DMS 273 (cell line): Measurements from ENCODE around the gene SERPINA9.

Experiments used
- DNase-seq: peaks from one replicate; lab custom pipeline; 2025; ENCODE audit not compliant: unreplicated experiment; lab: John Stamatoyannopoulos, UW

The SERPINA9 gene

DNA sequence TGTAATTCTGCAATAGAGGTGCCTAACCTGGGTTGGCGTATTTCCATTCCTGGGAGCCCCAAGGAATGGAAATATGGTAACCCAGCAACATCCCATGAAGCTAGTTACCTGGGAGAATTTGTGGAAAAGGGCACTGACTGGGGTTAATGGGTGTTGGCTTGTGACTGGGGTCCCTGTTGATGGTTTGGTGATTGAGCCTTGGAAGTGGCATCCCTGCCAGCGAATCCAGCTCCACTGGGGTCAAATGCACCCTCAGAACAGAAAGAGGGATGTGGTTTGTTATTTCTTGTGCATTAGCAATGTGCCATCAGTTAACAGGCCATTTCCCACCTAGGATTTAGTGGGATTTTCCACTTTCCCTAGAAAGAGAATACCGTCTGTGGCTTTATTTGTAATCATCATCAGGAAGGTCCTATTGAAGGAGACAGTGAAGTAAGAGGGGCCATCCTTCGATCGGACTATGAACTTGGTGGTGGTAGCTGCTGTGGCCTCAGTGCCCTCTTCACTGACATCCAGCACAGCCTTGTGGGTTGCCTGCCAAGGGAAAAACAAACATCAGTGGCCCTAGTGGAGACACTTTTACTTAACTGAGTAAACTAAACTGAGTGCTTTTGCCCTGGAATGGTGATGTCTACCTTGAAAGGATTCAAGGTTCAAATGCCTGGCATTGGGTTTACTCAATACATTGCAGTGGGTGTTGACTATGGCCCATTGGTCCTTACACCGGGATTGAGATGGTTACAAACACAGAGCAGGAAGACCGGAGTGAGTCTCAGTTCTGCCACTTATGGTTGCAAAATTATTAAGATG, 13.0 kb downstream of the SERPINA9 start:
- DNase-seq = no peak

GRCh38 chr14:94462219-94462551, 13.8 kb downstream of the SERPINA9 start:
- DNase-seq = no peak

DNA sequence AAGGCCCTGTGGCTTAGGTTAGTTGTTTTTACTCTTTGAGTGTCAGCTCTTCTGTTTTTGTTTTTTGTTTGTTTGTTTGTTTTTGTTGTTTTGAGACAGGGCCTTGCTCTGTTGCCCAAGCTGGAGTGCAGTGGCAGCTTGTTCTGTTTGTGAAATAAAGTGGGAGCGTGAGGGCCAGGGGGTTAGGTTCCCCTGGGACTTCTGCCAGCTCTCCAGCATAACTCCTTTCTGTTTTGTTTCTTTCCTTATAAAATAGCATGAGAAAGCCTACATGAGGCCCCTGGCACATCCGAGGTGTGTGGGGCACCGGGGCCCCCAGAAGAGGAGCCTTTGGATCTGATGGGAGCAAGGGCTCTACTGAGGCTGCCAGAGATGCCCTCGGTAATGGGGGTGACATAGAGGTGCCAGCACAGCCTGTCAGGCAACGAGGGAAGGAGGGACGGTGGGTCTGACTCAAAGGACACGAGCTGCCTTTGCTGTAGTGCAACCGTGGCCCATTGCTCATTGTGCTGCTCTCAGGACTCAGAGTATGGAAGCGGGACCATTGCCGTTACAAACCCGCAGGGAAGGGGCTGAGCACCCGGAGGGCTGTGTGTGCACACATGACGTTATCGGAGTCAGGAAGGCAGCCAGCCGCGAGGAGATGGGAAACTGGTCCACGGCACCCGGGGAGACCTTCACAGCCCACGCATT, 14.3 kb downstream of the SERPINA9 start:
- no peak for DNase-seq

DNA sequence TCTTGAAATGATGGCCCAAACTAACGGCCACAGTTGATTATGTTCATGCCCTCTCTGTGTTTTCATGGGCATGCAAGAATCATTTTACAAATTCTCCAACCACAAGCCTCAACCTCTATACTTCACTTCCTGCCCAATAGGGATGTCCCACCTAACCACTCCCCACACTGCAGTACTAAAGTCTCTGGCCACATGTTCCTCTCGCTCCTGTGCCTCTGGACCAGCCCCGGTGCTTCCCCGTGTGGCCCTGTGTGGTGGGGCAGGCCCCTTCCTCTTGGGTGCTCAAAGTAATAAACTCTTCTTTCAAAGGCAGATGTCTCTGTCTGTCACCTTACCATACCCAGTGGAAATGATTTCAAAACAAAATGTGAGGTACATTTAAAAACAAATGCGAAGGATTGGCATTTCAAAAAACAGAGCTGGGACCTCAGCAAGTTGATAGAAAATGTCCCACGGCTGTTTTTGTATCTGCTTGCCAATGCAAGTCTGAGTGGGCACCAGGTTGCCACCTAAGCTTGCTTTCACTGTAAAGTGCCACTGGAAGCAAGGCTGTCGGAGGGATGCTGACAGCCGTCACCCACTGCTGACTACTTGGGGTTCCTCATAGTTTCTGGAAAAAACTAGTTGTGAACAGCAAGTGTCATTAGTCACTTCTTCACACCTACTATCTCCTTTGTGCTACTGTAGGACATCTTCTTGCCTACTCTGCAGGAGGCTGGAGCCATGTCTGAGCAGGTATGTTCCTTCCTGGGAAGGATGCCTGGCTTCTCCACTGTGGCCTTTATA, 15.2 kb downstream of the SERPINA9 start:
- DNase-seq = no peak

DNA sequence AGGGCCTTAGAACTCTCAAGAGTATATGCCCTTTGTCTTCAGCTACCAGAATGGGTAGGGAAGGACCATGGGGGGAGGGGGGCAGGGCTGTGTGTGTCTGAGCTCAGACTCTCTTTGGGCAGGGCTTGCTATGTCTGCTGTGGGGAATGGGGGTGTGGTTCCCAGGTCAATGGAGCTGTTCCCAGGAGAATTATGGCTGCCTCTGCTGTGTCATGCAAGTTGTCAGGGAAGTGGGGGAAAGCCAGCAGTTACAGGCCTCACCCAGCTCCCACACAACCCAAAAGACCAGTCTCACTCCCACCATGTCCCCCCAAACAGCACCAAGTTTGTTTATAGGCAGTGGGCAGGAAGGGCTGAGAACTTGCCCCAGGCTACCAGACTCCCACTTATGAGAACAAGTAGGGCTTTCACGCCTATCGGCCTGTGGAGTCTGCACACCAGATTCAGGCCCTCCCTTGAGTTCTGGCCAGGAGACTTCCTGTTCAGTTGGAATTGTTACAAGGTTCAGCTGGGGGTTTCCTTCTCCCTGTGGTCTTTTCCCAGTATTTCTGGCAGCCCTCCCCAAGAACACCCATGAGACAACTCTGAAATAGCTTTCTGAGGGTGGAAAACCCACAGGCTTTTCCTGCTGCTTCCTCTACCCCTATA, 17.3 kb downstream of the SERPINA9 start:
- no peak for DNase-seq

- DNase-seq = no peak
These were observed 17.9 kb downstream of the SERPINA9 start for GRCh38 chr14:94458096-94458495.

DNA sequence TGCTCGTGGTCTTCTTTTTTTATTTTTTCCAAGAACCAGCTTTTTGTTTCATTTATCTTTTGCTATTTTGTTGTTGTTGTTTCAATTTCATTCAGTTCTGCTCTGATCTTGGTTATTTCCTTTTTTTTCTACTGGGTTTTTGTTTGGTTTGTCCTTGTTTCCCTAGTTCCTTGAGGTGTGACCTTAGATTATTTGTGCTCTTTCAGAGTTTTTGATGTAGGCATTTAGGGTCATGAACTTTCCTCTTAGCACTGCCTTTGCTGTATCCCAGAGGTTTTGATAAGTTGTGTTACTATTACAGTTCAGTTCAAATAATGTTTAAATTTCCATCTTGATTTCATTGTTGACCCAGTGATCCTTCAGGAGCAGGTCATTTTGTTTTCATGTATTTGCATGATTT, 20.1 kb downstream of the SERPINA9 start:
- no peak for DNase-seq

- no peak for DNase-seq
These were observed 24.2 kb downstream of the SERPINA9 start for GRCh38 chr14:94451826-94452225.

DNA sequence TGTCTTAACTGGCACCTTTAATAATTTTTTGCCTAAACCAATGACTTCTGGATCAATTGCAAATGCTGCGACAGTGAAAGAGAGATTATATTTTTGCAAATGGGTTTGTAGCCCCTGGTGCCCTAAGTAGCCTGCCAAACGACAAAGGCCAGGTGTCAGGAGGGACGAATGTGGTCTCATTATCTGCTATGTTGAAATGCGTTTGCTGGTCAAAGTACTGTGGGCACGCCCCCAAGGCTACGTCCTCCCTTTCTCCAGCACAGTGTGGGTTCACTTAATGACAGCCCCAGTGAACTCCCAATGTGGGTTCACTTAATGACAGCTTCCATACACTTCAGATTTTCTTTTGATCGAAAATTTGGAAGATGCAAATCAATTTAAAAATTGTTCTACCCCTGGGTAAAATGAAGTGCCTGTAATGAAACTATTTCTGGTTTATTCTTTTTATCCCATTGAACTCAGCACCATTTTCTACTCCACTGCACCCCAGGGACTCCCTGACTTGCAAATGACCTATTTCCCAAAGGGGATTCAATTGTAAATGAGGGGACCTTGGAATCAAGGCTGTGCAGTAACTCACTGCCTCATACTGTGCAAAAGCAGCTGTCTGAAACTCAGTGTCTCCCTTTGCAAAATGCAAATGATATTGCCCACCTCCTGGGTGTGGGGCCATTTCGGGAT, 24.8 kb downstream of the SERPINA9 start:
- no peak for DNase-seq

DNA sequence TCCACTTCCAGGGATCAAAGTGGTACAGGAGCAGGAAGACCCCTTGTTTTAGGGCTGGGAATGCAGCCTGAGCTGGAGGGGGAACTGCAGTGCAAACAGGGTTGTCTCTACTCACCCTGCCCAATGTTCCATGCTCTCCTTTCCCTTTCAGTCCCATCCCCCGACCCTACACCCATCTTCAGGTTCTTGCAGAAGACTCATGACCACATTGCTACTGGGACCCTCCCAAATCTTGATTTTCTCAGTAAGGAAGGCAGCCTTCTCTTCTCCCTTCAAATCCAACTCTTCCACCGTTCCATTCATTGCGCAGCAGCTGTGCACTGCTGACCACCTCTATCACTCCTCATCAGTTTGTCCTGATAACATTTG, 25.3 kb downstream of the SERPINA9 start:
- no peak for DNase-seq

- no peak for DNase-seq
These were observed 26.1 kb downstream of the SERPINA9 start for GRCh38 chr14:94449930-94450329.

GRCh38 chr14:94448071-94448808, 27.8 kb downstream of the SERPINA9 start:
- DNase-seq = no peak

DNA sequence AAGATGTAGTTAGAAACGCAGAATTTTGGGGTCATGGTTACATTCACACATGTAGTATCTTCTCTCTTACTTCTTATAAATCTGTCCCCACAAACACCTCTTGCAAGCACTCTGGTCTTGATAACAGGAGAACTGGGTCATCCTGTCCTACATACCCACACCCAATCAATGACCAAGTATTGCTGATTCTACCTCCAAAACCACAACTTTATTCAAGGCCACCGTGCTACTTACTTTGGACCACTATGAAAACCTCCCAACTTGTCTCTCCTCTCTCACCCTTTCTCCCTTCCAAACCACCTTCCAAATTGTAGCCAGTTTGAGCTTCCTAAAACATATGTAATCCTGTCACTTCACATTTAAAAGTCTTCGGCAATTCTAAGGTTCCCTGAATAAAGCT, 28.8 kb downstream of the SERPINA9 start:
- no peak for DNase-seq

GRCh38 chr14:94446126-94446525, 29.9 kb downstream of the SERPINA9 start:
- no peak for DNase-seq

DNA sequence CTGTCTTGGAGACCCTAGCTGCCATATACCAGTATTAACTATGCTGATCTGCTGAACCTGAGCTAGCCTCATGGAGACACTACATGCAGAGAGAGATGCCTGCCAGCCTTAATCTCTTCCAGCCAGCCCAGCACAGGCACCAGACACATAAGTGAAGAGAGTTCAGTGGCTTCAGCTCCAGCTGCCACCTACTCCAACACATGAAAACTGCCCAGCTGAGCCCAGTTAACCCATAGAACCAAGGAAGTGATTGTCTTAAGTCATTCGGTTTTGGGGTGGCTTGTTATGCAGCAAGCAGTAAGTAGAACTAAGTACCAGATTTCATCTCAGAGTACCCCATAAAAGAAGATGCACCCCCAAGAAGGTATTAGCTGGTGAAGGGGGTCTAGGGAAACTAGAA, 31.0 kb downstream of the SERPINA9 start:
- DNase-seq = no peak

- DNase-seq = no peak
These were observed 34.3 kb downstream of the SERPINA9 start for GRCh38 chr14:94441531-94442205.

GRCh38 chr14:94441130-94441529, 34.9 kb downstream of the SERPINA9 start:
- no peak for DNase-seq

DNA sequence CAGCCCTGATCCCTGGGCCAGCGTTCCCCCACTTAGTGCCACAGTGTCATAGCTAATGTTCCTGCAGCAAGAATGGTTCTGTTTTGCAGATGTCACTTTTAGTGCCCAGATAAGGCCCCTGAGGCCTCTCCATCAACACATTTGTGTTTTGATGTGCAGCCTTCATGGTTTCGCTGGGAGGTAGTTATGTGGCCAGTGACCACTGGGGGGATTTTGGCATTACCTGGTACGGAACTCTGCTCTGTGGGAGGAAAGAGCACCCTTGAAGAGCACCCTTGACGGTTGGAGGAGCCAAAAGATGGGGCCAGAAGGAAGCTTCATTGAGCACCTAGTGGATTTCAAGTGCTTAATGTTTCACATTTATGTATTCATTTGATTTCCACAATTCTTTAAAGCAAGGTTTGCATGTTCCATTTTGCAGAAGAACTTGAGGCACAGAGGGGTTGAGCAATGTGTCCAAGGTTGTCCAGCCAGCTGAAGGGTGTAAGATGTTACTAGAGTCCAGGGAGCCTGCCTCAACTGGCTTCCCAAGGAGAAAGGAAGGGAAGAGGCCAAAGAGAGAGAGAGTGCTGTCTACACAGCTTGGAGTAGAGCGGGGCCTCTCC, 36.4 kb downstream of the SERPINA9 start:
- no peak for DNase-seq

GRCh38 chr14:94428610-94429009, 47.4 kb downstream of the SERPINA9 start:
- DNase-seq = no peak
